Neural crest cell (in vitro differentiated cells): ENCODE measurements around the gene ZNF516. TPM values are rescaled to one million over a fixed set of nuclear protein-coding genes. Genes with fewer than 3 reads are reported as not detected.

Experiments used
- DNase-seq: peaks from one replicate; pipeline ENCODE4 v3.0.0; 2021; ENCODE audit warnings: low read depth, mixed read lengths, low spot score
- H3K27ac Mint-ChIP-seq: one replicate; pipeline ENCODE4 v1.8.0; 2021; ENCODE audit warnings: mild to moderate bottlenecking, mixed read lengths; ENCODE audit not compliant: unreplicated experiment
- H3K27me3 Mint-ChIP-seq: 2 replicates; pipeline ENCODE4 v1.8.0; 2021; ENCODE audit warnings: low read depth, mild to moderate bottlenecking, mixed read lengths
- H3K36me3 Mint-ChIP-seq: 2 replicates; pipeline ENCODE4 v1.8.0; 2021; ENCODE audit warnings: low read depth, mild to moderate bottlenecking, mixed read lengths
- H3K4me1 Mint-ChIP-seq: 2 replicates; pipeline ENCODE4 v1.8.0; 2021; ENCODE audit warnings: mixed read lengths
- H3K4me3 Mint-ChIP-seq: one replicate; pipeline ENCODE4 v1.8.0; 2021; ENCODE audit warnings: mild to moderate bottlenecking, mixed read lengths
- H3K9me3 Mint-ChIP-seq: 2 replicates; pipeline ENCODE4 v1.8.0; 2021; ENCODE audit warnings: mixed read lengths
- CTCF ChIP-seq: fragments of 200-600 bp; sonication (generic); conservative IDR thresholded peaks from 2 replicates; pipeline ENCODE4 v1.5.0; 2021; ENCODE audit warnings: antibody characterized with exemption, mild to moderate bottlenecking
- total RNA-seq: library from RNA; stranded (reverse); gene quantifications from 2 replicates; pipeline ENCODE4 v1.2.1, GENCODE V29; 2021

Gene ZNF516
- total RNA-seq, 1 donor from 2014 or later: 91.2 TPM

- Mint-ChIP-seq H3K4me1 (peaks cover 44% of the 10 kb centered on the region), H3K4me3 (peak overlapping the region; percentile 38), H3K27ac (peak overlapping the region; percentile 51), H3K36me3 (peaks cover 29% of the 10 kb centered on the region), H3K27me3 (no peaks in the 10 kb centered on the region), H3K9me3 (no peaks in the 10 kb centered on the region)
- DNase-seq: no peak
- no peak for TF ChIP-seq CTCF
Measured at GRCh38 chr18:76407681-76408080, 87.4 kb downstream of the ZNF516 start.

- no peak for TF ChIP-seq CTCF
- H3K9me3 Mint-ChIP-seq: no peaks in the 10 kb centered on the region
- DNase-seq: no peak
- peaks cover 35% of the 10 kb centered on the region for H3K4me1 Mint-ChIP-seq
- peaks cover 28% of the 10 kb centered on the region for H3K36me3 Mint-ChIP-seq
- no peak overlapping the region for H3K27ac Mint-ChIP-seq
- no peak overlapping the region for H3K4me3 Mint-ChIP-seq
- no peaks in the 10 kb centered on the region for H3K27me3 Mint-ChIP-seq
Measured at GRCh38 chr18:76406791-76407190, 88.3 kb downstream of the ZNF516 start.

GRCh38 chr18:76405681-76406356, 89.2 kb downstream of the ZNF516 start:
- H3K4me1 Mint-ChIP-seq: peaks cover 30% of the 10 kb centered on the region
- no peaks in the 10 kb centered on the region for H3K27me3 Mint-ChIP-seq
- H3K27ac Mint-ChIP-seq: no peak overlapping the region
- no peak overlapping the region for H3K4me3 Mint-ChIP-seq
- H3K9me3 Mint-ChIP-seq: no peaks in the 10 kb centered on the region
- peaks cover 24% of the 10 kb centered on the region for H3K36me3 Mint-ChIP-seq
- TF ChIP-seq CTCF: peak; percentile 64
- DNase-seq: peak; percentile 57

GRCh38 chr18:76405280-76405679, 89.8 kb downstream of the ZNF516 start:
- Mint-ChIP-seq H3K4me1 (peaks cover 28% of the 10 kb centered on the region), H3K27ac (no peak overlapping the region), H3K36me3 (peaks cover 22% of the 10 kb centered on the region), H3K27me3 (no peaks in the 10 kb centered on the region), H3K4me3 (no peak overlapping the region), H3K9me3 (no peaks in the 10 kb centered on the region)
- no peak for TF ChIP-seq CTCF
- DNase-seq: no peak

- H3K27ac Mint-ChIP-seq: no peak overlapping the region
- no peak overlapping the region for H3K4me3 Mint-ChIP-seq
- H3K9me3 Mint-ChIP-seq: no peaks in the 10 kb centered on the region
- H3K4me1 Mint-ChIP-seq: peaks cover 36% of the 10 kb centered on the region
- no peak for TF ChIP-seq CTCF
- no peaks in the 10 kb centered on the region for H3K27me3 Mint-ChIP-seq
- DNase-seq: no peak
- H3K36me3 Mint-ChIP-seq: peaks cover 15% of the 10 kb centered on the region
Measured at GRCh38 chr18:76404345-76404831, 90.7 kb downstream of the ZNF516 start.
